ENCODE results near the gene CLEC4G. TPM values are rescaled to one million over a fixed set of nuclear protein-coding genes. Genes with fewer than 3 reads are reported as not detected.

Gene CLEC4G
- total and polyA plus RNA-seq, 9 of the 15 experiments (the other 6 are each of a cell fraction or from before 2014, with no cell fraction given), result not detected

- TF ChIP-seq HDAC6 (IDR thresholded peaks at IDR 0.05; ENCODE audit: low read depth, low read length), result no peak
- no peak for TF ChIP-seq BCOR (IDR thresholded peaks at IDR 0.05)
- TF ChIP-seq JUN (IDR thresholded peaks at IDR 0.05; ENCODE audit: borderline replicate concordance, low read depth, low read length), result no peak
- no peak for TF ChIP-seq JUN (CRISPR knock-in tag; IDR thresholded peaks at IDR 0.05; ENCODE audit: borderline replicate concordance)
- TF ChIP-seq TARDBP (IDR thresholded peaks at IDR 0.05), result no peak
- TF ChIP-seq STAT5B (CRISPR knock-in tag; IDR thresholded peaks at IDR 0.05), result no peak
- TF ChIP-seq YBX1 (IDR thresholded peaks at IDR 0.05), result no peak
- no peak for TF ChIP-seq ZNF217 (CRISPR knock-in tag; IDR thresholded peaks at IDR 0.05)
- TF ChIP-seq JUND (IDR thresholded peaks at IDR 0.05; ENCODE audit: borderline replicate concordance, low read depth, low read length), result no peak
- no peak for TF ChIP-seq JUND (tag; IDR thresholded peaks at IDR 0.05; ENCODE audit: borderline replicate concordance, low read depth, low read length)
- no peak for TF ChIP-seq CBFA2T2 (conservative IDR thresholded peaks at IDR 0.05)
- TF ChIP-seq, protein P1, sequence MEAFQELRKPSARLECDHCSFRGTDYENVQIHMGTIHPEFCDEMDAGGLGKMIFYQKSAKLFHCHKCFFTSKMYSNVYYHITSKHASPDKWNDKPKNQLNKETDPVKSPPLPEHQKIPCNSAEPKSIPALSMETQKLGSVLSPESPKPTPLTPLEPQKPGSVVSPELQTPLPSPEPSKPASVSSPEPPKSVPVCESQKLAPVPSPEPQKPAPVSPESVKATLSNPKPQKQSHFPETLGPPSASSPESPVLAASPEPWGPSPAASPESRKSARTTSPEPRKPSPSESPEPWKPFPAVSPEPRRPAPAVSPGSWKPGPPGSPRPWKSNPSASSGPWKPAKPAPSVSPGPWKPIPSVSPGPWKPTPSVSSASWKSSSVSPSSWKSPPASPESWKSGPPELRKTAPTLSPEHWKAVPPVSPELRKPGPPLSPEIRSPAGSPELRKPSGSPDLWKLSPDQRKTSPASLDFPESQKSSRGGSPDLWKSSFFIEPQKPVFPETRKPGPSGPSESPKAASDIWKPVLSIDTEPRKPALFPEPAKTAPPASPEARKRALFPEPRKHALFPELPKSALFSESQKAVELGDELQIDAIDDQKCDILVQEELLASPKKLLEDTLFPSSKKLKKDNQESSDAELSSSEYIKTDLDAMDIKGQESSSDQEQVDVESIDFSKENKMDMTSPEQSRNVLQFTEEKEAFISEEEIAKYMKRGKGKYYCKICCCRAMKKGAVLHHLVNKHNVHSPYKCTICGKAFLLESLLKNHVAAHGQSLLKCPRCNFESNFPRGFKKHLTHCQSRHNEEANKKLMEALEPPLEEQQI (IDR thresholded peaks at IDR 0.05), result no peak
- TF ChIP-seq ZNF184 (CRISPR knock-in tag; IDR thresholded peaks at IDR 0.05), result no peak
- no peak for TF ChIP-seq GATA2 (CRISPR knock-in tag; IDR thresholded peaks at IDR 0.05)
- TF ChIP-seq, protein P2, sequence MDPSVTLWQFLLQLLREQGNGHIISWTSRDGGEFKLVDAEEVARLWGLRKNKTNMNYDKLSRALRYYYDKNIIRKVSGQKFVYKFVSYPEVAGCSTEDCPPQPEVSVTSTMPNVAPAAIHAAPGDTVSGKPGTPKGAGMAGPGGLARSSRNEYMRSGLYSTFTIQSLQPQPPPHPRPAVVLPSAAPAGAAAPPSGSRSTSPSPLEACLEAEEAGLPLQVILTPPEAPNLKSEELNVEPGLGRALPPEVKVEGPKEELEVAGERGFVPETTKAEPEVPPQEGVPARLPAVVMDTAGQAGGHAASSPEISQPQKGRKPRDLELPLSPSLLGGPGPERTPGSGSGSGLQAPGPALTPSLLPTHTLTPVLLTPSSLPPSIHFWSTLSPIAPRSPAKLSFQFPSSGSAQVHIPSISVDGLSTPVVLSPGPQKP (CRISPR knock-in tag; IDR thresholded peaks at IDR 0.05), result no peak
- no peak for TF ChIP-seq ZNF12 (CRISPR knock-in tag; IDR thresholded peaks at IDR 0.05)
- no peak for TF ChIP-seq ZNF696 (CRISPR knock-in tag; conservative IDR thresholded peaks at IDR 0.05)
- H3K9me3 ChIP-seq (replicated peaks; ENCODE audit: control insufficient read depth, insufficient read depth, low read depth, low read length), result 0 out of 2 replicates have a peak, but pooled peaks cover under 1% of the 10 kb centered on the region
- ATAC-seq (no peak), DNase-seq (ENCODE audit: extremely low read depth in 1 of 4, low spot score in 3 of 4) (no peak), FAIRE-seq (no peak)
- no peak overlapping the region for H2AFZ ChIP-seq (ENCODE audit: low read depth, low read length)
- ChIA-PET POLR2A (interaction anchor here (0.6 kb wide), 1 partner anchor 154 kb away, joined by 3 read pairs; no protein-coding TSS in a partner anchor), CTCF (ENCODE audit: low intra/inter-chr PET ratio) (no interaction called here)
- in situ Hi-C loops (cut with MboI), result no loop called here
- no TSS peak for BruUV-seq (replicated peaks)
- 2% methylated on average over 12 of the region's 12 CpGs for WGBS (ENCODE audit: insufficient coverage, low coverage, missing lambda C conversion rate)
- H3K79me2 ChIP-seq (ENCODE audit: control insufficient read depth, insufficient read depth, low read length), result no peaks in the 10 kb centered on the region
- no peak overlapping the region for H3K9ac ChIP-seq (ENCODE audit: insufficient read depth in 1 of 2, low read depth in 2 of 2, low read length in 2 of 2)
- H4K20me1 ChIP-seq (replicated peaks; ENCODE audit: control insufficient read depth, insufficient read depth, low read length), result no peaks in the 10 kb centered on the region
- H3K27me3 ChIP-seq (ENCODE audit: control insufficient read depth in 2 of 2, insufficient read depth in 2 of 2, low read length in 2 of 2), result peaks cover 0 to 5% of the 10 kb centered on the region in 2 experiments; a peak in 3 of 5 replicates
- H3K9me1 ChIP-seq (ENCODE audit: control insufficient read depth, insufficient read depth, low read length), result no peaks in the 10 kb centered on the region
- no peak overlapping the region for H3K4me3 ChIP-seq
- H3K27ac ChIP-seq (ENCODE audit: extremely low read depth, low read depth, low read length), result no peak overlapping the region
- no peak overlapping the region for H3K4me2 ChIP-seq (ENCODE audit: insufficient read depth, low read length)
- intact Hi-C loops (cut with micrococcal nuclease), result no loop called here
- H3K36me3 ChIP-seq (ENCODE audit: control insufficient read depth, insufficient read depth, low read length), result no peaks in the 10 kb centered on the region
- peaks cover 0 to 2% of the 10 kb centered on the region in 2 experiments; a peak in 3 of 5 replicates for H3K4me1 ChIP-seq (replicated peaks in 1 of 2; ENCODE audit: control insufficient read depth in 2 of 2, insufficient read depth in 2 of 2, low read length in 2 of 2)
These were observed 13.2 kb upstream of the CLEC4G start for GRCh38 chr19:7744871-7745650.
